Stimulated activated naive CD4-positive, alpha-beta T cell (primary cell): ENCODE data around the gene C2CD2.

Experiments
- DNase-seq, 6 experiments: peaks; one replicate each; lab custom pipeline; 2025; lab: John Stamatoyannopoulos, UW

C2CD2 gene

GRCh38 chr21:41846033-41846317 is 107.8 kb downstream of the C2CD2 start:
- DNase-seq = no peak

- no peak for DNase-seq
Observed at GRCh38 chr21:41845310-41846032, 108.3 kb downstream of the C2CD2 start.

- DNase-seq = no peak
Observed at GRCh38 chr21:41843584-41843983, 110.2 kb downstream of the C2CD2 start.

GRCh38 chr21:41840880-41841279 is 112.9 kb downstream of the C2CD2 start:
- DNase-seq = no peak

DNA sequence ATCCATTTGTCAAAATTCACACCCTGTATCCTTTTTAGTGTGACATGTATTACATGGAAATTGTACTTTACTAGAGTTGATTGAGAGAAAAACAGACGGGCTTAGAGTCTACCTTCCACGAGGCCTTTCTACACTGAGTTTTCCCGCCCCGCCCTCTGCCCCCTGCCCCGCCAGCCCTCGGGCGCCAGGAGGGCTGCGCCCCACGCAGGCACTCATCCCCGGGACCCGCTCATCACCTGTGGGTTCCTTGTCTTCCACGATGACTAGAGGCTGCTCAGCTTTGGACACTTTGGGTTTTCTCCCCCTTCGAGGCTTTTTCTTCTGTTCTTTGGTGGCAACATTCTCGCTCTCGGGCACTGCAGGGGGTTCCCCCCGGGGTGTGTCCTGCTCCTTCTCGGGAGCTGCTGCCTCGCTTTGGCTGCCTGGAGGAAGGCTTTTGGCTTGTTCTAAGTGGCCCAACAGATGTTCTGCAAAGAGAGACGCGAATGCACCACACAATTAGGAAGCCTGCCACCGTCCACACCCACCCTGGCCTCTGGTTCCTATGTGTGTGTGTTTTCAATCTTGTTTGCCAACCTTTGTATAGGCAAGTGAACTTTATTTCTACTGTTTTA is 114.3 kb downstream of the C2CD2 start:
- DNase-seq = no peak

DNA sequence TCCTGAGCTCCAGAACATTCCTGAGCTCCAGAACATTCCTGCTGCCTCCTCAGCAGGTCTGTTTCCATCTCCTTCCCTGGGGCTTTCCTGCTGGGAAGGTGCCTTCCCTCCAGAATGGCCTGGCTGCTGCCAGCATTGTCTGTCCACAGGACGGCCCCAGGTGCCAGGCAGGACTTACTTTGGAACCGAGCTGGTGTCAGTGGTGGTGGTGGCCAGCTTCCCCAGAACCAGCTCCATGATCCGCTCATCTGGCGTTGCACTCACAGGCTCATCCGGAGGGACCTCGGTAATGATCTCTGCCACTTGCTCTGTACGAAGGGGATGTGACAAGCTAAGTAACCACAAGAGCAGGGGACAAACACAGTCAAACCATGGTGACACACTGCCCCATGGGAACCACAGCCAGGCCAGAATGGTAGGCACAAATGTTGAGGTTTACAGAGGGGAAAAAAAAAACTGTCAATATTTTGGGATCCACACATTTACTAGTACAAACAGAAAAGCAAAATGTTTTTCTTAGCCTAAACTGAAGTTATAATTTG is 116.0 kb downstream of the C2CD2 start:
- no peak for DNase-seq

GRCh38 chr21:41836166-41837015 is 117.4 kb downstream of the C2CD2 start:
- DNase-seq = no peak

- DNase-seq = no peak
Observed at GRCh38 chr21:41835711-41836154, 118.1 kb downstream of the C2CD2 start.
